ENCODE results near the gene B3GNT9. TPM values are rescaled to one million over a fixed set of nuclear protein-coding genes. Genes with fewer than 3 reads are reported as not detected.

B3GNT9 gene
- total and polyA plus RNA-seq, 2 donors from 2014 or later = 12.1 to 16.7 TPM

DNA sequence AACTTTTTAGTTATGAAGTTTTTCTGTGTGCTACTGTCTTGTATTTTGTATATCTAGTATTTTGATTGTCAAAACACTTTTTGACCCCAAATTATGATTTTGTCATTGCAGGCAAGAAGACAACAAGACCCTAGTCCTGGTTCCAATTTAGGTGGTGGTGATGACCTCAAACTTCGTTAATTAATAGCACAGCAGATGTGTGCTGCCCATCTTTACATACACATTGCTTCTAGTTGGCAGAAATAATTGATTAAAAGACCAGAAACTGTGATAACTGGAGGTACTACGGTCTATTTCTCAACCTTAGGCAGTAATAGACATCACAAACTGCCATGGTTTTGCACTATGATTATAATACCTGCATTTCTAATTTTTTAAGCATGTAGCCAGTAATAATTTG lies 52.2 kb downstream of the B3GNT9 start:
- Histone ChIP-seq H3K4me1 (ENCODE audit: control insufficient read depth in 2 of 3, insufficient read depth in 2 of 3, low read depth in 1 of 3, low read length in 3 of 3) (no peaks in the 10 kb centered on the region), H3K36me3 (ENCODE audit: control insufficient read depth in 2 of 3, insufficient read depth in 3 of 3, low read length in 3 of 3) (peaks cover 2 to 6% (median 3%) of the 10 kb centered on the region in 3 donors), H3K27me3 (ENCODE audit: control insufficient read depth, insufficient read depth, low read length) (no peaks in the 10 kb centered on the region), H3K27ac (ENCODE audit: low read depth in 2 of 2, low read length in 2 of 2) (no peak overlapping the region), H3K4me3 (ENCODE audit: low read length in 3 of 3) (no peak overlapping the region), H3K9me3 (ENCODE audit: control insufficient read depth in 2 of 3, insufficient read depth in 1 of 3, low read length in 3 of 3) (no peaks in the 10 kb centered on the region), H3K9ac (ENCODE audit: low read length in 3 of 3) (no peak overlapping the region)
- FAIRE-seq = no peak
- intact Hi-C loops (cut with DNase I) = no loop called here
- TF ChIP-seq, protein P1, sequence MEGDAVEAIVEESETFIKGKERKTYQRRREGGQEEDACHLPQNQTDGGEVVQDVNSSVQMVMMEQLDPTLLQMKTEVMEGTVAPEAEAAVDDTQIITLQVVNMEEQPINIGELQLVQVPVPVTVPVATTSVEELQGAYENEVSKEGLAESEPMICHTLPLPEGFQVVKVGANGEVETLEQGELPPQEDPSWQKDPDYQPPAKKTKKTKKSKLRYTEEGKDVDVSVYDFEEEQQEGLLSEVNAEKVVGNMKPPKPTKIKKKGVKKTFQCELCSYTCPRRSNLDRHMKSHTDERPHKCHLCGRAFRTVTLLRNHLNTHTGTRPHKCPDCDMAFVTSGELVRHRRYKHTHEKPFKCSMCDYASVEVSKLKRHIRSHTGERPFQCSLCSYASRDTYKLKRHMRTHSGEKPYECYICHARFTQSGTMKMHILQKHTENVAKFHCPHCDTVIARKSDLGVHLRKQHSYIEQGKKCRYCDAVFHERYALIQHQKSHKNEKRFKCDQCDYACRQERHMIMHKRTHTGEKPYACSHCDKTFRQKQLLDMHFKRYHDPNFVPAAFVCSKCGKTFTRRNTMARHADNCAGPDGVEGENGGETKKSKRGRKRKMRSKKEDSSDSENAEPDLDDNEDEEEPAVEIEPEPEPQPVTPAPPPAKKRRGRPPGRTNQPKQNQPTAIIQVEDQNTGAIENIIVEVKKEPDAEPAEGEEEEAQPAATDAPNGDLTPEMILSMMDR (IDR thresholded peaks at IDR 0.05; ENCODE audit: borderline replicate concordance, extremely low read depth, insufficient read depth) = no peak
- no peak for DNase-seq

Other genes starting within 250 kb of the B3GNT9 start
- 1,188 TPM for gene CDH16, start 232.1 kb downstream of the B3GNT9 start, total RNA-seq
- 1,180 TPM for gene CDH16, start 232.1 kb downstream of the B3GNT9 start, polyA plus RNA-seq (ENCODE audit: insufficient read depth, low read depth, low replicate concordance)
- gene RRAD, start 225.5 kb downstream of the B3GNT9 start, total RNA-seq = 90.9 TPM
- gene RRAD, start 225.5 kb downstream of the B3GNT9 start, polyA plus RNA-seq (ENCODE audit: insufficient read depth, low read depth, low replicate concordance) = 14.3 TPM
- gene CIAO2B, start 216.6 kb downstream of the B3GNT9 start, total RNA-seq = 71.2 TPM
- gene CIAO2B, start 216.6 kb downstream of the B3GNT9 start, polyA plus RNA-seq (ENCODE audit: insufficient read depth, low read depth, low replicate concordance) = 284 TPM
- 72.1 TPM for gene CES2, start 215.5 kb downstream of the B3GNT9 start, total RNA-seq
- 76.9 TPM for gene CES2, start 215.5 kb downstream of the B3GNT9 start, polyA plus RNA-seq (ENCODE audit: insufficient read depth, low read depth, low replicate concordance)
- 2.1 TPM for gene CES3, start 189.7 kb downstream of the B3GNT9 start, total RNA-seq
- 7.8 TPM for gene CES3, start 189.7 kb downstream of the B3GNT9 start, polyA plus RNA-seq (ENCODE audit: insufficient read depth, low read depth, low replicate concordance)
- gene CES4A, start 162.4 kb downstream of the B3GNT9 start, total RNA-seq = 31.7 TPM
- gene CES4A, start 162.4 kb downstream of the B3GNT9 start, polyA plus RNA-seq (ENCODE audit: insufficient read depth, low read depth, low replicate concordance) = 14.9 TPM
- 57.3 TPM for gene CBFB, start 121.8 kb downstream of the B3GNT9 start, total RNA-seq
- 9.7 TPM for gene CBFB, start 121.8 kb downstream of the B3GNT9 start, polyA plus RNA-seq (ENCODE audit: insufficient read depth, low read depth, low replicate concordance)
- 16.9 TPM for gene PHAF1, start 41.1 kb downstream of the B3GNT9 start, total RNA-seq
- gene PHAF1, start 41.1 kb downstream of the B3GNT9 start, polyA plus RNA-seq (ENCODE audit: insufficient read depth, low read depth, low replicate concordance) = 14.3 TPM
- gene TRADD, start 8.9 kb upstream of the B3GNT9 start, total RNA-seq = 27.1 TPM
- gene TRADD, start 8.9 kb upstream of the B3GNT9 start, polyA plus RNA-seq (ENCODE audit: insufficient read depth, low read depth, low replicate concordance) = 30.2 TPM
- gene FBXL8, start 9.0 kb upstream of the B3GNT9 start, total RNA-seq = 19.8 TPM
- gene FBXL8, start 9.0 kb upstream of the B3GNT9 start, polyA plus RNA-seq (ENCODE audit: insufficient read depth, low read depth, low replicate concordance) = 9.5 TPM
- gene HSF4, start 13.7 kb upstream of the B3GNT9 start, total RNA-seq = 37.9 TPM
- 26.7 TPM for gene HSF4, start 13.7 kb upstream of the B3GNT9 start, polyA plus RNA-seq (ENCODE audit: insufficient read depth, low read depth, low replicate concordance)
- gene NOL3, start 19.5 kb upstream of the B3GNT9 start, total RNA-seq = 36.4 TPM
- 35.3 TPM for gene NOL3, start 19.5 kb upstream of the B3GNT9 start, polyA plus RNA-seq (ENCODE audit: insufficient read depth, low read depth, low replicate concordance)
- gene MATCAP1, start 33.0 kb upstream of the B3GNT9 start, total RNA-seq = 38.8 TPM
- 15.5 TPM for gene MATCAP1, start 33.0 kb upstream of the B3GNT9 start, polyA plus RNA-seq (ENCODE audit: insufficient read depth, low read depth, low replicate concordance)
- 7.2 TPM for gene EXOC3L1, start 39.1 kb upstream of the B3GNT9 start, total RNA-seq
- gene EXOC3L1, start 39.1 kb upstream of the B3GNT9 start, polyA plus RNA-seq (ENCODE audit: insufficient read depth, low read depth, low replicate concordance) = 9.9 TPM
- gene E2F4, start 41.2 kb upstream of the B3GNT9 start, total RNA-seq = 54.4 TPM
- 39.1 TPM for gene E2F4, start 41.2 kb upstream of the B3GNT9 start, polyA plus RNA-seq (ENCODE audit: insufficient read depth, low read depth, low replicate concordance)
- gene ELMO3, start 48.1 kb upstream of the B3GNT9 start, total RNA-seq = 24.2 TPM
- 33.1 TPM for gene ELMO3, start 48.1 kb upstream of the B3GNT9 start, polyA plus RNA-seq (ENCODE audit: insufficient read depth, low read depth, low replicate concordance)
- 47.1 TPM for gene TMEM208, start 76.1 kb upstream of the B3GNT9 start, total RNA-seq
- 145 TPM for gene TMEM208, start 76.1 kb upstream of the B3GNT9 start, polyA plus RNA-seq (ENCODE audit: insufficient read depth, low read depth, low replicate concordance)
- gene FHOD1, start 96.5 kb upstream of the B3GNT9 start, total RNA-seq = 30.4 TPM
- 21.0 TPM for gene FHOD1, start 96.5 kb upstream of the B3GNT9 start, polyA plus RNA-seq (ENCODE audit: insufficient read depth, low read depth, low replicate concordance)
- gene SLC9A5, start 98.0 kb upstream of the B3GNT9 start, total RNA-seq = 1.1 TPM
- 0.92 TPM for gene SLC9A5, start 98.0 kb upstream of the B3GNT9 start, polyA plus RNA-seq (ENCODE audit: insufficient read depth, low read depth, low replicate concordance)
- gene PLEKHG4, start 128.5 kb upstream of the B3GNT9 start, total RNA-seq = 10.1 TPM
- gene PLEKHG4, start 128.5 kb upstream of the B3GNT9 start, polyA plus RNA-seq (ENCODE audit: insufficient read depth, low read depth, low replicate concordance) = 2.6 TPM
- gene KCTD19, start 175.7 kb upstream of the B3GNT9 start, total RNA-seq = 0.31 TPM
- not detected for gene KCTD19, start 175.7 kb upstream of the B3GNT9 start, polyA plus RNA-seq (ENCODE audit: insufficient read depth, low read depth, low replicate concordance)
- 2.6 TPM for gene LRRC36, start 175.8 kb upstream of the B3GNT9 start, total RNA-seq
- 3.1 TPM for gene LRRC36, start 175.8 kb upstream of the B3GNT9 start, polyA plus RNA-seq (ENCODE audit: insufficient read depth, low read depth, low replicate concordance)
- gene TPPP3, start 242.5 kb upstream of the B3GNT9 start, total RNA-seq = 8.2 TPM
- 108 TPM for gene TPPP3, start 242.5 kb upstream of the B3GNT9 start, polyA plus RNA-seq (ENCODE audit: insufficient read depth, low read depth, low replicate concordance)

Measured in kidney (tissue), 14 donors.